Skin of body (tissue), 2 donors: Measurements from ENCODE around the gene EEPD1. TPM values are rescaled to one million over a fixed set of nuclear protein-coding genes. Genes with fewer than 3 reads are reported as not detected.

Source experiments
- DNase-seq: peaks from one replicate; lab custom pipeline; 2025; lab: John Stamatoyannopoulos, UW
- total RNA-seq: library from RNA; depleted of rRNA; stranded (reverse); fragments of >200 nt; gene quantifications from one replicate; pipeline ENCODE4 v1.2.3, GENCODE V29; 2014

Gene EEPD1
- total RNA-seq, 1 donor from 2014 or later: 12.2 TPM

DNA sequence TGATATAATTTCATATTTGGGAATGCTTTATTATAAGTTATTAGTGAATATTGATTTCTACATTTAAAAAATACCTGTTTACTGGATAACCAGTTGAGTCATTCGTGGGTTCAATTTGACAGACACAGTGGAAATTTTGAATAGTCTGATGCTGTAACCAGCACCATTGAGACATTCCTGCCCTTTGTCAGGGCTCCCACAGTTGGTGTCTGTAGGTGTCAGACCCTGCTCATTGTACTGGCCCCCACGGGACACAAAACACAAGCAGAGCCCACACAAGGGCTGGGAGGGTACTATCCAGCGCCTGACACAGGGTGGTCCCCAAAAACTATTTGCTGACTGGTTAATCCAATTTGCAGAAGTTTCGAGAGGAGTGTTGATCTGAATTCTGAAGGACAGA is 35.9 kb downstream of the EEPD1 start:
- no peak for DNase-seq

DNA sequence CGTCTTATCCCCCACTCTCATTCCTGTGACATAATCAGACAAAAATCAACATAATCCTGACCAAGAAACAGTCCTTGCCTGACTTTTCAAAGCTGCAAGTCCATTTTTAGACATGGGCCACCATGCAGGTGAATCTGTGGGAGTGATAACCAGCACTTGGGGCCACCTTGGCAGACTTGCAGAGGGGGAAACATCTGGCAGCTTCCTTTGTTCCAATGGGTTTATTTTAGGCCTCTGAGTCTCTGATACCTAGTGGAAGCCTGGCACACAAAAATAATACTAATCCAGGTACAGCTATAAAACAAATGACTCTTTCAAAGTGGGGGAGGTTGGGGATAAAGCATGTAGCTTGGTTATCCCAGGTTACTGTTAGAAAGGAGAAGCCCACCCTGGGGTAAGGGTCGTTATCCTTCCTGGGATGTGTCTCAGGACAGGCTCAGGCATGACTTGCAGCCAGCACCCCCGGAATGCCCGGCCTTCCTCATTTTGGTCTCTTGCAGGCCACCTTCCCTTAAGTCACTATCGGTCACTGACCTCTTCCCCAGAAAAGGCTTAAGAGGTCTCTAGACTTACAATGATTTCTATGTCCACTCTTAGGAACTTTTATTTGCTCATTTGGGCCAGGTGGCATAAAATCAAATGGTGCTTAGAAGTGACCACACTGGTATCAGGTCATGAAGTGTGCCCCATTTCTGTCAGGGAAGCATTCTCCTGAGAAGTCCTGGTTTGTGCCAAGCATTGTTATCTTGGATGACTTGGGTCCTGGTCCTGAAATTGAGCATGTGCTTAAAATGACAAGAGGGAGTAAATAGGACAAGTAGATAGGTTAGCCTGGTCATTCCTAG is 37.6 kb downstream of the EEPD1 start:
- DNase-seq: no peak

DNA sequence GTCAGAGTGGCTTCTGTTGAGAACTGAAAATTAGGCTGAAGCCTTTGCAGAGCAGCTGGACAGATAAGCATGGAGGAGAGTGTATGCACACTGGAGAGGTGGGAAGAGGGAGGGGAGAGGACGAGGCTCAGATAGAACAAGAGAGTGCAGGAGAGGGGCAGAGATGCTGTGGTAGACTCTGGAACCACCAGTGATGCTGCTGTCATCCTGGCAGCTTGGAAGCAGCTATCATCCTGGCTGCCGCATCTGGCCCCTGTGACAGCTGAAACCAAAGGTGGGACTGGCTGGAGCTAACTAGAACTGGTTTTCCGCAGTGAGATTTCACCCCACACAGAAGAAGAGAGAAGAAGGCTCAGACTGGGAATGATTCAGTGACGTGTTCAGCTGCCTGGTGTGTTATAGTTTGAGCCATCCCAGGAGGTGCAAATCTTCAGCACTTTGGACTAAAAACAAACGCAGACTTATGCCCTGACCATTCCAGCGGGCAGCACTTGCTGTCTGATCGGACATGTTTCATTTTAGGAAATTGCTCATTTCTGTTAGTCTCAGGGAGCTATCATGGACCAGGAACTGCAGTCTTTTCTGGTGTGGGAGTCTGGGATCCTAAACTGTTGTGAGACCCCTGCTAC is 38.4 kb downstream of the EEPD1 start:
- DNase-seq: no peak

DNA sequence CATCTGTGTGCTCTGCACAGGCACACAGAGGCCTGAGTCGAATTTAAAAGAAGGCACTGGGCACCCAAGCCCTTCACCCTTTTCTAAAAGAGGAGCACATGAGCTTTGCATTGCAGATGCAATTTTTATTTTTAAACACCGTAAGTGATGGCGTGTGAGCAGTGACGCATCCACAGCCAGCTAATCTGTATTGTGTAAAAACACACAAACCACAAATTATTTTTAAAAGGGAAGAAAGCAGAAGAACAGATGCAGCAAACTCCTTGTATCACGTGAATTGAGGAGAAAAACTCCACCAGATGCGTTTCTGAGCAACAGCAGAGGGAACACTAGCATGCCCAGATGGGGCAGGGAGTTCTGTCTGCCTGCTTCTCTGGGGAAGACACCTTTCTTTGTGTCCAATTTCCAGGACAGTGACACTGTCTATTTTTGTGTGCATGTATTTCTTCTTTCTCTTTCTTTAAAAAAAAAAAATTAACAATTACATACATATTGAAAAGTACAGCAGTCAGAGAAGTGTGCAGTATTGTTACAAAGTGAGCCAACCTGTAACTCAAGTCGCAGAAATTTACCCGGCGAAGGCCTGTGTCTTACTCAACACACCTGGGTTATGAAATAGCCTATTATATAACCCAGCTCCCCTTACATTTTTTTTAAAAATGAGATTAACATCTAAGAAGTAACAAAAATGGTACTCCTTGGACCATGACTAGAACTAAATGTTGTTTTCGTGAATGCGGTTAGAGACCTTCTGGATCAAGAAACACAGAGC is 39.2 kb downstream of the EEPD1 start:
- DNase-seq: peak; percentile 84

DNA sequence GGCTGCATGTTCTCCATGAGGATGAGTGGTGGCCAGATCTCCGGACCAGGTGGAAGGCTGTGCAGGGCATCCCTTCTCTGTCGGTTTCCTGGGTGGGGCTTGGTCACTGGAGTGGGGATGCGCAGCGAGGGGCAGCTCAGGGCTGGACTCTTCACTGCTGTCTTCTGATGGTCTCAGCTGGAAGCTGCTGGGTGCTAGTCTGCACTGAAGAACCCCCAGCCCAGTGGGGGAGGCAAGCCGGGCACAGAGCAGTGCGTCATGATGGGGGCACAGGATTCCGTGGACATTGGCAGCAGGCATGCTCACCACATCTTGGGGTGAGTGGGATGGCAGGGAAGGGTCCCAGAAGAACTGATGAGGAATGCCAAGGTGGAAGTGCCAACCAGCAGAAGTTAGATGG is 39.8 kb downstream of the EEPD1 start:
- no peak for DNase-seq

DNA sequence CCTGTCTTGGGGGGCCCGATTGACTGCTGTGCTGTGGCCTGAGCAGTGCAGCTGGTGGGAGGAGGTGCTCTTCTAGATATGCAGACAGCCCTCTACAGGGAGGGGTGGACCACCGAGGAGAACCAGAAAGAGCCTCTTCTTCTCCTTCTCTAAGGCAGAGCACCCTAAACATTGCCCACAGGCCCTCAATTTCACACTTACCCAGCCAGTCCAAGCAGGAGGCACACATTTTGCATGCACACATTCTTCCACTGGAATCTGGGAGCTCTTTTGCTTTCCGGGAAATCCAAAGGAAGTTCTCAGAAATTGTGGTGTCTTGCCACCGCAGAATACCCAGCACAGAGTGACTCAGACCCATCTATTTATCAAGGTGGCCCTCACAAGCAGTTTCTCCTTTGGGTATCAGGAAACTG is 45.8 kb downstream of the EEPD1 start:
- DNase-seq: no peak

DNA sequence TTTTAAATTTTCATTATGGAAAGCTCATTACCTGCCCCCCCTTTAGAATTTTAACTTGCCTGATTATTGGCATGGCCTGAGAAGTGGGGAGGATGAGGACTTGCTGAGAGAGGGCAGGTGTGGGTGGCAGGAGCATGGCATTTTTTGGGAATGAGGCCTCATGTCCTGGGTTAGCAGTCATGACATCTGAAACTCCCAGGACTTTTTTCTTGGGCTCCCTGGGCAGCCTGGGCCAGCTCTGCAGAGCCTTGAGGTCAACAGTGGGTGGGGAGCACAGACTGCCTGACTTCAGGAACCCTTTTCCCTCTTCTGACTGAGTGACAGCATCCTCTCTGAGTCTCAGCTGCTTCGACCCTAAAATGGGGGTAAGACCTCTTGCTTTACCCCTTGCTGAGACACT is 46.3 kb downstream of the EEPD1 start:
- DNase-seq: no peak

DNA sequence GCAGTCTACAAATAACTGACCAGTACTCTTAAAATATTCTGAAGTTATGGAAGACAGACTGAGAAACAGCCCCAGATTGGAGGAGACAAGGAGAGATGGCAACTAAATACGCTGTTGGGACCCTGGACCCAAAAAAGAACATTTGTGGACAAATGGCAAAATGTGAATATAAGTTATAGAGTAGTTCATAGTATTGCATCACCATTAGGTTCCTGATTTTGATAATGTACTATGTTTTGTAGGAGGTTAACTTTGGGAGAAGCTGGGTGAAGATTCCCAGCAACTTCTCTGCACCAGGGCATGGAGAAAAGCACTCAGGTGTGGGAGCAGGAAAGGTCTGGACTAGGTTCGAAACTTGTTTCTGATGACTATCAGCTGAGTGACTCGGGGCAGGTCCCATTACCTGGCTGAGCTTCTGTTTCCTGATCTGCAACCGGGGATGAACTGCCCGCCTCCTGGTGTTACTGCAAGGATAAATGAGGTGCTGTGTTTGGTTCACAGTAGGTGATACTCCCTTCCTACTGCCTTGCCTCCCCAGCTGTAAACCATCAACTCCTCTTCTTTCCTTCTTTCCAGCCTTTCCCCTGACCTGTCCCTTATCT is 48.2 kb downstream of the EEPD1 start:
- no peak for DNase-seq

DNA sequence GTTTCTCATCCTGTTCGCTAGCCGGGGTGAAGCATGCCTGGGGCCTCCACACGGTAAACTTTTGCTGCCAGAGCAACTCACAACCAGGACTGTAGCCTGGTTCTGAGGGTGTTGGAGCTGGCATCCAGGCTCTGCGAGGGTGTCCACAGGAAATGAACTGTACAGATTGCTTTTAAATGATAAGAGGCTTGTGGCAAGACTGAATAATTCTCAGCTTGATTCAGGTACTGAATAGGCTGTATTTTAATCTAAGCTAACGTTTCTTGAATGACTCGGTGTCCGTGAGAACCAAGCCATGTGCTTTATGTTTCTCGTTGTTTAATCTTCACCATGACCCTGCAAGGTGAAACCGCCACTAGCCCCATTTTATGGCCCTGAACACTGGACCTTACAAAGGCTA is 49.3 kb downstream of the EEPD1 start:
- no peak for DNase-seq

DNA sequence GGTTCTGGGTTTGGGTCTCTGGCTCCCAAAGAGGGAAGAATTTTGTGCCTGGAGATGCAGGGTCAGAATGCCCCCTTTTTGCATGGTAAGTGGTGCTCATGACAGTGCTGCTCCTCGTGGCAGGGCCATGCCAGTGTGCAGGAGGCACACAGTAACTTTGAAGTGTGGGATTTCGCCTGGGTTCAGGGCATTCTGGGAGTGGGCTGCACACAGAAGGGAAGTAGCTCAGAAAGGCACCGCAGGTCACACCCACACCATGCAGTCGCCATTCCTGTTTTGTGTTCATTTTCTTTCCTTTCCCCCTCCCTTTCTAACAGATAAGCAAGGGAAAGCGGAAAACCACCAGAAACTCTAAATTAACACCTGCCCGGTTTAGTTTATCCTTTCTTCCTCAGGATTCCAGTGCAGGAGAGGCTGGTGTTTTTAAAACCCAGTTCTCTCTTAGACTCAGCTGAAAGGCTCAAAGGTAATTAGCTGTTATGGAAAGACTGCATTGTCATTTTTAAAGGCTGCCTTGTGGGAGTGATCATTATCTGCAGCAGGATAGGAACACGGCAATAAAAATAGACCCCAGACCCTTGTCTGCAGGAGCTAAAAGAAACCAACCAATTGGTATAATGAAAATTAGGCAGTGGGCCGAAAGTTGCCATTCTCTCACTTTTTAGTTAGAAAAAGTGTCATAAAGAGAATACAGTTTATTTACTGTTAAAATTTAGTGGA is 50.2 kb downstream of the EEPD1 start:
- no peak for DNase-seq

DNA sequence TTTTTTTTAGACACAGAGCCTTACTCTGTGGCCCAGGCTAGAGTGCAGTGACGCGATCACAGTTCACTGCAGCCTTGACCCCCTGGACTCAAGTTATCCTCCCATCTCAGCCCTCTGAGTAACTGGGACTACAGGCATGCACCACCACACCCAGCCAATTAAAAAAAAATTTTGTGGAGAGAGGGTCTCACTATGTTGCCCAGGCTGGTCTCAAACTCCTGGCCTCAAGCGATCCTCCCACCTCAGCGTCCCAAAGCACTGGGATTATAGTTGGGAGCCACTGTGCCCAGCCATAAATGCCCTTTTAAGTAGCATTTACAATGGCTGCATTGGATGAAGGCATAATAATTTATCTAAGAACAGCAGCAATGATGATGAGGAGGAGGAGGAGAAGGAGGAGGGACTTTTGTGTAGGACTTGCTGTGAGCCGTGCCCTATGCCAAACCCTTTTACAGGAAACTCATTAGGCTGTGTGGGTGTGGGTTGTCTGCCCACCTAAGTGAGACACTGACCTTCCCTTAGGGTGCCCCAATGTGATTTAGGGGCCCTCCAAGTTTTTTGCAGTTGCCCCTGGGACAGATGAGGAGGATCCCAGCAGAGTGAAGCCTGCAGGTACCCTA is 51.1 kb downstream of the EEPD1 start:
- no peak for DNase-seq

DNA sequence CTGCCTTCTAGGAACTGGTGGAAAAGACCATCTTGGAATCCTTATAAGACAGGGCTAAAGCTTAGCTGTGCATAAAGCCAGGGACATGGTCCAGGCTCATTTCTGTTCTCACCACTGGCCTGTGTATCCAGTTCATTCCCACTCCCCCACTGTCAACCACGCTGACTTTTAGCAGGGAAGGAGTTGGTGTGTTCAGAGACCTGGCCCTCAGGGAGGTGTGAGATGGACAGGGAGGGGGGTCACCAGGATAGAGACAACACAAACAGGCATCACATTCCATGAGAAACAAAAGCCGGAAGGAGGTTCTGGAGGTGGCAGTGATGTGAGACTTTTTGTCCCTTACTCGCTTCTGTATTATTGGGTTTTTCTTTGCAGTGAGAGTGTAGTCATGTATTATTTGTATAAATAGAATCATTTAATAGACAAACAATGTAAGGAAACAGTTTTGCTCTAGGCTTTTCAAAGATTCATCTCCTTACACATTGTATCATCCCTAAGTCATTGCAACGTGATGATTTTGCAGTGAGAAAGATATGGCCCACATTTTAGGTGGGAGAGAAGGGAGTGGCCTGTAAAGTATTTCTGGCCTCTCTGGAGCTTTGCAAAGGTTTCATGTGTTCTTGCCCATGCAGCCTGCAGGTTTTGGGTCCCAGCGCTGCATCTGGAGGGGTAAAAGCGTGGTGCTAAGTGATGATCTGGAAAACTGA is 52.0 kb downstream of the EEPD1 start:
- DNase-seq: no peak

DNA sequence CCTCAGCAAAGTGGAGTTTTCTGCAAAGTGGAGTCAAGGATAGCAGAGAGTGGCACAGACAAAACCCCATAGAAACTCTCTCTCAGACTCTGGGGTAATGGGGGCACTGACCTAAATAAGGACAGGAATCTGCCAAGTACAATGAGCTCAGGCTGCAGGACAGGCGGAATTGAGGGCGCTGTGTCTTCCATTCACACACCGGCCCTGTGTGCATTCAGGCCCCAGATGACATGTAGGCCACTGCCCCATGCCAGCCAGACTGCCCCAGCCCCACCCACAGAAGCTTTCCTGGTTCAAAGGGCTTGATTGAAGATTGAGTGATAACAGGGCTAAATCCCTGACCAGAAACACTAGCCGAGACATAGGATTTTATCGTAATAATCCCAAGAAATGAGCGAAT is 52.7 kb downstream of the EEPD1 start:
- DNase-seq: no peak

DNA sequence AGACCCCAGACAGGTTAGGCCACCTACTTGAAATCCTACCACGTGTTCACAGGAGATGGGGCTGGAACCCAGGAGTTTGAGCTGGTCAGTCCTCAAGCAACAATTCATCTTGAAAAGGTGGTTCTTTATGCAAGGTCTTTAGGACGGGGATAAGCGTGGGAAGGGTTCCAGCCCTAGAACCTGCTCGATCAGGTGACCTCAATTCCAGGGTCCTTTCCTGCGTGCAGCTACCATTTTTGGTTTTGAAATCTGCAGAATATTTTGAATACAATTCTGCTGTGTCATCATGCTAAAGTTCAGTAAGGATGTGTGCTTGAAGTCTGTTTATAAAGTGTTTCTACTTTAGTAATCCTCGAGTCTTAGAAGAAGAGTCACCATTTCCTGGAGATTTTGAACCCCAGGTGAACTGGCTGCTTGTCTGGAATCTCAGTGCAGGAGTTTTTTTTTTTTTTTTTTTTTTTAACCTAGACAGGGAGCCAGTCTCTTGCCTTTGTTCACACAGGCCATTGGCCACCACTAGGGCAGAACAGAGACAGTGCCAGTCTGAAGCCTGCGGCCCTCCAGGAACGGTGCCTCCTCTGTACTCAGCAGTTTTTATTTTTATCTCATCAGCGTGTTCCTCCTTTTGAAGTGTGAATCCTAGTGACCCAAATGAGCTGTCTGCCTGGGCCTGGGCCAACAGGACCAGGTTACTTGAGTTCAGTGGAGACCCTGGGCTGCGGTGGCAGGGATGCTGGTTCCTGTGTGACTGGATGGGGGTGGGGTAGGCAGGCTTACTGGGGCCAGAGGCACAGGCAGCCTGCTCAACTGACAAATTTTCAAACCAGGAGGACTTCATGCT is 54.6 kb downstream of the EEPD1 start:
- DNase-seq: no peak

DNA sequence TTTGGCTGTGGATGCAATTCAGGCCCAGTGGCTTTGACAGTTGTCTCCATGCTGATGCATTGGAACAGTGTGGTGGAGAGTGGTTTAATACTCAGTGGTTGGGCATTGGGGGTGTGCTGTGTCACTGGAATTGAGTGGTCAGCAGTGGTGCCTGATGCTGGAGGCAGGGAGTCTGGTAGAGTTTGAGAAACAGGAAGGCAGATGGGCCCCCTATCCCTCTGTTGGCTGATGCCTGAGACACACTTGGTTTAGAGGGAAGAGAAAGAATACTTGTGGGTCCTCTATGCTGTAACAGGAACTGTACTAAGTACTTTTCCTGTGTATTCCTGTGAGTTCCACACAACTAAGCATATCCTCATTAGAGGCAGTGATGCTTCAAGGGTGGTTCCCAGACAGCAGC is 55.4 kb downstream of the EEPD1 start:
- no peak for DNase-seq

DNA sequence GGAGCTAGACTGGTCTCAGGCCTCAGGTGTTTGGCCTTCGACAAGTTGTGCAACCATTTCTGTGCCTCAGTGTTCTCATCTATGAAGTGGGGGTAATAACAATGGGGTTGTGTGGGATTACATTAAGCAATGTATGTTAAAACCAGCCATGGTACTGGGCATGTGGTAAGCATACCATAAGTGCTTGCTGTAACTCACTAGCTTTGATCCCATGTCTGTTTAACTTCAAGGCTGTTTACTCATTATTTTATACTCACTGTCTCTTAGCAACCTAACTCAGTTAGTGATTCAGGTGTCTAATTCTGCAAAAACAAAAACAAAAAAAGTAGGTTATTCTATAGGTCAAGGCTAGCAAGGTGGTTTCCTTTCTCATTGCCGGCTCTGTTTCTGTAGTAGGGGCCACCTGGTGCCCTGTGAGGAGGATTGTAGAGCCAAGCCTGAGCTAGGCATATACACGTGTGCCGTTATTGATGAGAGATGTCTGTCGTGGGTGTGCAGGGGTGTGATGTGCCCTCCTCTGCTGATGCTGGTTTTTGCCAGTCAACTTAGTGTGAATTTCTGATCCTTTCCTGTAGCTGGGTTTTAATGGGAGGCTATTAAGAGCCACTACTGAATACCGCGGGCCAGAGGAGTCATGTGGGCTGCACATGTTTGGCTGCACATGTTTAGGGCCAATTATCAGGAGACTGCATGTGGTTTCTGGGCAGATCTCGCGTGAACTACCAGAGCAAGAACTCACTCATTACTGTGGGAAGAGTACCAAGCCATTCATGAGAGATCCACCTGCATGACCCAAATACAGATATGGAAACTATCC is 56.2 kb downstream of the EEPD1 start:
- peak; percentile 24 for DNase-seq

DNA sequence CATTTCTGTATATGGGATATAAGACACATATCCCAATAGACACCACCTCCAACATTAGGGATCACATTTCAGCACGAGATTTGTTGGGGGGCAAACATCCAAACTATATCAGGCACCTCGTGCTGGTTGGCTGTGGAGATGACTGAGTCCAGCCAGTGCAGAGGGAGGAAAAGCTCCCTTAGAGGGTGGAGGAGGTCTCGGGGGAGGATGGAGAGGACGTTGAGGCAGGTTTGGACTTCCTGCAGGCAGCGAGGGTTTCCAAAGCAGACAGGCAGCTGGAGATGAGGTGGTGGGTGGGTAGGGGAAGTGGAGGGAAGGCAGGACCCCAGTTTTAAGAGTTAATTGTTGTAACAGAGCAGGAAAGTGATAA is 56.7 kb downstream of the EEPD1 start:
- DNase-seq: no peak

DNA sequence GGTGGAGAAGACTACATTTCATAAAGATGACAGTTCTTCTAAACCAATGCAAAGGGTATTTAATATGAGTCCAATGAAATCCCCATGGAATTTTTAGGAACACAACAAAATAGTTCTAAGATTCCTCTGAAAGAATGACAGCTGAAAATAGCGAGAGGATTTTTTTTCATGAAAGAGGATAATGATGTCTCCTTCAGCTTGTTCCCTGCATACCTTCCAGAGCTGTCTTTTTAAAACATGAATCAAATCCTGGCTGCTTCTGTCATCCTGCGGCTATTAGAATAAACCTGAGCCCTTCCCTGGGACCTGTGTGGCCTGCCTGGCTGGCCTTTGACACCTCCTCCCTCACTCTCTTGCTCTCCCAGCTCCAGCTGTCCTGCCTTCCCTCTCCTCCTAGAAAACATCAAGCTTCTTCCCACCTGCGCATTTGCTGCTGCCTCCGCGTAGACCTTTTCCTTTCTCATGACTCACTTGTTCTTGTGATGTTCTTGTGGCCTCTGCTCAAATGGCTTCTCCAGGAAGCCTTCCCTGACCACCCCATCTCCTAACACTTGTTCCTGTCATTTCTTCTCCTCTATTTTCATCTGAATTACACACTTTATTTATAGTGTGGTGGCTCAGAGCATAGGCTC is 57.4 kb downstream of the EEPD1 start:
- DNase-seq: no peak
